Inflammatory macrophage treated with lipopolysaccharide for 4 hours (primary cell): ENCODE results near the gene ZNF700.
"Not testable (repeated sequence)": the region's sequence is repeated elsewhere in the genome, so short reads cannot be mapped to it uniquely, and the experiment has no call there.

Experiments
- DNase-seq: peaks from one replicate; pipeline ENCODE4 v3.0.0-alpha.2; 2020

The ZNF700 gene

GRCh38 chr19:11924886-11925650 lies at the start of gene ZNF700:
Gene ZNF700 (plus strand): TSS chr19:11925107. CDS start chr19:11925211, 104 bp downstream.
- peak; percentile 89 for DNase-seq

GRCh38 chr19:11879687-11880266 lies 45.1 kb upstream of the ZNF700 start:
- DNase-seq: not testable (repeated sequence)

GRCh38 chr19:11880598-11880997 lies 44.3 kb upstream of the ZNF700 start:
- no peak for DNase-seq

- DNase-seq: peak; percentile 61
Observed at GRCh38 chr19:11881151-11881800, 43.6 kb upstream of the ZNF700 start.

DNA sequence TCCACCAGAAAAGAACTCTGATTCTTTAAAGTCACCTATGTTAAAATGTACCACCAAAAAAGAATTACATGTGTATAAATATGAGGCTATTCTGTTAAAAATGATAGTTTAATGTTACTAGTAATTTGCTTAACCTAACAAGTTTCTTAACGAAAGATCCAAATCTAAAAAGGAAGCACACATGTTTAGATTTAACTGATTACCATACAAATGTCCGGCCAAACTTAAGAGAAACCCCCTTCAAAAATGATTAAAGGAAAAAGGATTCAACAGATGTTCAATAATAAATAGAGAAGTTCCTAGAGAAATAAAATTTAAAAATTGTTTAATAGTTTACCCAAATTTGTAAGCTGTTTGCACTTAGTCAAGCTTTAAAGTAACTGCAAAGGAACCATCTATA lies 42.3 kb upstream of the ZNF700 start:
- no peak for DNase-seq

DNA sequence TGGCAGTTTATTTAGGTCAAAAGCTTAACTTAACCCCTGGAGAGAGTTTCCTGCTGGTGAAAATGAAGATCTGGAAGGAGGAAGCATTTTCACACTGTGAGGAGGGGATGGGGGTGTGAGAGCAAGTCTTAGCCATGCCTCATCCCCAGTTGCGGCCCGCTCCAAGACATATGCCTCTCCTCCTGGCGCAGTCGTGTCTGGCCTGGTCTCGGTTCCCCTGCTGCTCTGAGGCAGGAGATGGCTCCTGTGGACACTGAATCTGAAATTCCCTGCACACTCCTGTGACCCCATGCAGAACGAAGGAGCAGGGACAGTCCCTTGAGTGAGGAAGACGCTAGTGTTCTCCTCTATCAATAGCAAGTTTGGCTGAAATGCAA lies 37.7 kb upstream of the ZNF700 start:
- no peak for DNase-seq

- DNase-seq: peak; percentile 58
Observed at GRCh38 chr19:11887611-11888531, 37.0 kb upstream of the ZNF700 start, which contains the start of gene ZNF69. Gene ZNF69 (plus strand): TSS chr19:11887782. CDS start chr19:11887924, 142 bp downstream.

- not testable (repeated sequence) for DNase-seq
Observed at GRCh38 chr19:11889901-11890300, 35.0 kb upstream of the ZNF700 start.

- DNase-seq: no peak
Observed at GRCh38 chr19:11890634-11891033, 34.3 kb upstream of the ZNF700 start.

DNA sequence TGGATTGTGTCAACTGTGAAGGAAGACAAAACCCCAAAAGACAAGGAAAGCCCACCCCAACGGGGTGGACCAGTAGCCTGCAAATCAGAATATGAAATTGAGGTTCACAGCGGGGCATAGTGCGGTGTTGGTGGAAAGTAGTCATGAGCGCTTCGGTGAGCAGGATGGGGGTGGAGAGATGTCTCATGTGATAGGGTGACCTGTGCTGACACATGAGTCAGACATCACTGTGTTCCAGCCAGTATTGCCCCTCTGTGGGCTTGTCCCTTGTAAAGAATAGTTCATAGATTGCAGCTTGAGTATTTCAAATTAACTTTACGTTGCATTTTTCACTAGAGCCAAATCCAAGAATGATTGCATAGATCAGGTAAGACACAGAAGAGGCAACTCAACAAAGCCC lies 30.1 kb upstream of the ZNF700 start:
- no peak for DNase-seq

- DNase-seq: no peak
Observed at GRCh38 chr19:11902228-11902627, 22.7 kb upstream of the ZNF700 start.

- no peak for DNase-seq
Observed at GRCh38 chr19:11905928-11906327, 19.0 kb upstream of the ZNF700 start.

- DNase-seq: not testable (repeated sequence)
Observed at GRCh38 chr19:11911937-11912336, 13.0 kb upstream of the ZNF700 start.

GRCh38 chr19:11914417-11915051 lies 10.4 kb upstream of the ZNF700 start:
- DNase-seq: not testable (repeated sequence)

DNA sequence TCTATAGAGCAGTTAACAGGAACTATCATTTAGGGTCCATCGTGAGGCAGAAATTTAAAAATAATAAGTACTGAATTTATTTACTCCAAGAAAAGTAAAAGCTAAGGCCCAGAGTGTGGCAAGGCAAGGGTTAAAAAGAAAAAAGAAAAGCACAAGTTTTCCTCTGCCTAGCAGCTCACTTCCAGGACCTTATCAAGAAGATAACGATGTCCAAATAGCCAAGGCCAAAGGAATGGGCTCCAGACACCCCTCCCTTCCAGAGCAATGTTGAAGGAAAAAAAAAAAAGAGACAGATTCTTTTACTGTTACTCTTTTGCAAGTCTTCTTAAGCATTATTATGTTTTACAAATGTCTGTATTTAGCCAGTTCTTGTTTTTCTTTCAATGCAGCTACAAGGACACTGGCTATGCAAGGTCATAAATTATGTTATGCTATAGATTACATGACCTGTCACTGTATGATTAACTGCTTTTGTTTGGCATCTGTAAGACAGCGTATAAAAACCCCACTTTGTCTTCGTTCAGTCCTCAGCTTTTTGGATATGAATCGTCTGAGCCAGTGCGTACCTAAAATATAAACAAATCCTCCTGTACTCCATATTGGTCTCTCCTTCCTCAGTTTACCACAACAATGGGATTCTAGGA lies 2.9 kb upstream of the ZNF700 start:
- DNase-seq: no peak

GRCh38 chr19:11925651-11926187 lies 812 bp downstream of the ZNF700 start:
- not testable (repeated sequence) for DNase-seq

GRCh38 chr19:11927227-11927626 lies 2.3 kb downstream of the ZNF700 start:
- DNase-seq: no peak

GRCh38 chr19:11931051-11931450 lies 6.1 kb downstream of the ZNF700 start:
- DNase-seq: no peak

GRCh38 chr19:11931513-11931912 lies 6.6 kb downstream of the ZNF700 start:
- no peak for DNase-seq

DNA sequence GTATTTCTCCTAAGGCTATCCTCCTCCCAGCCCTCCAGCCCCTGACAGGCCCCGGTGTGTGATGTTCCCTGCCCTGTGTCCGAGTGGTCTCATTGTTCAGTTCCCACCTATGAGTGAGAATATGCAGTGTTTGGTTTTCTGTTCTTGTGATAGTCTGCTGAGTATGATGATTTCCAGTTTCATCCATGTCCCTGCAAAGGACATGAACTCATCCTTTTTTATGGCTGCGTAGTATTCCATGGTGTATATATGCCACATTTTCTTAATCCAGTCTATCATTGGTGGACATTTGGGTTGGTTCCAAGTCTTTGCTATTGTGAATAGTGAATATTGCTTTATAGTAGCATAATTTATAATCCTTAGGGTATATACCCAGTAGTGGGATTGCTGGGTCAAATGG lies 10.9 kb downstream of the ZNF700 start:
- not testable (repeated sequence) for DNase-seq

GRCh38 chr19:11938383-11938782 lies 13.5 kb downstream of the ZNF700 start:
- not testable (repeated sequence) for DNase-seq
